Measurements from ENCODE around the gene CDCA7.
"Not testable (repeated sequence)": the region's sequence is repeated elsewhere in the genome, so short reads cannot be mapped to it uniquely, and the experiment has no call there.

CDCA7 gene

GRCh38 chr2:173407176-173407575 is 52.5 kb downstream of the CDCA7 start:
- ChIA-PET POLR2A (ENCODE audit: low non-redundant PET) (no interaction called here), CTCF (interaction anchor here (1.1 kb wide), 1 partner anchor 42 kb away, joined by 3 read pairs; no protein-coding TSS in a partner anchor)

GRCh38 chr2:173407646-173408045 is 53.0 kb downstream of the CDCA7 start:
- POLR2A ChIA-PET (ENCODE audit: low non-redundant PET) = no interaction called here

More at GRCh38 chr2:173407176-173407575, 52.5 kb downstream of the CDCA7 start:
- no peak overlapping the region for H3K27ac ChIP-seq
- no peak for DNase-seq (ENCODE audit: low spot score)
- no peak for TF ChIP-seq CTCF (conservative IDR thresholded peaks at IDR 0.05; ENCODE audit: low read depth)

GRCh38 chr2:173410579-173410978 is 55.9 kb downstream of the CDCA7 start:
- no peak for TF ChIP-seq CTCF (conservative IDR thresholded peaks at IDR 0.05; ENCODE audit: low read depth)
- DNase-seq (ENCODE audit: low spot score) = no peak
- ChIA-PET CTCF (interaction anchor here (0.7 kb wide), 1 partner anchor 726 kb away, joined by 3 read pairs; no protein-coding TSS in a partner anchor), POLR2A (ENCODE audit: low non-redundant PET) (no interaction called here)
- H3K27ac ChIP-seq = no peak overlapping the region

More at GRCh38 chr2:173407646-173408045, 53.0 kb downstream of the CDCA7 start:
- no peak overlapping the region for H3K27ac ChIP-seq
- CTCF ChIA-PET = interaction anchor here (0.5 to 1.1 kb wide), 2 partner anchors 42 to 761 kb away, joined by 3 read pairs; no protein-coding TSS in a partner anchor
- no peak for DNase-seq (ENCODE audit: low spot score)
- no peak for TF ChIP-seq CTCF (conservative IDR thresholded peaks at IDR 0.05; ENCODE audit: low read depth)

GRCh38 chr2:173412628-173413027 is 58.0 kb downstream of the CDCA7 start:
- H3K27ac ChIP-seq = no peak overlapping the region

GRCh38 chr2:173414823-173415322 is 60.2 kb downstream of the CDCA7 start:
- H3K27ac ChIP-seq = no peak overlapping the region
- no peak for TF ChIP-seq CTCF (conservative IDR thresholded peaks at IDR 0.05; ENCODE audit: low read depth)
- ChIA-PET CTCF (interaction anchor here (0.6 kb wide), 1 partner anchor 970 kb away, joined by 4 read pairs; no protein-coding TSS in a partner anchor), POLR2A (ENCODE audit: low non-redundant PET) (no interaction called here)
- peak; percentile 57 for DNase-seq (ENCODE audit: low spot score)

More at GRCh38 chr2:173412628-173413027, 58.0 kb downstream of the CDCA7 start:
- ChIA-PET CTCF (no interaction called here), POLR2A (ENCODE audit: low non-redundant PET) (no interaction called here)
- DNase-seq (ENCODE audit: low spot score) = no peak
- TF ChIP-seq CTCF (conservative IDR thresholded peaks at IDR 0.05; ENCODE audit: low read depth) = no peak

- CTCF ChIA-PET = interaction anchor here (0.6 to 0.7 kb wide), 3 partner anchors 256 to 969 kb away, joined by 3 to 4 read pairs (median 3); no protein-coding TSS in a partner anchor
- POLR2A ChIA-PET (ENCODE audit: low non-redundant PET) = no interaction called here
Observed at GRCh38 chr2:173415431-173416381, 61.0 kb downstream of the CDCA7 start.

GRCh38 chr2:173416415-173417152 is 61.9 kb downstream of the CDCA7 start:
- peak overlapping the region; percentile 26; the same call in 1 of the 2 replicates for H3K27ac ChIP-seq
- POLR2A ChIA-PET (ENCODE audit: low non-redundant PET); DNase-seq (ENCODE audit: low spot score): not testable (repeated sequence)
- CTCF ChIA-PET = interaction anchor here (0.7 kb wide), 1 partner anchor 257 kb away, joined by 3 read pairs; no protein-coding TSS in a partner anchor

More at GRCh38 chr2:173415431-173416381, 61.0 kb downstream of the CDCA7 start:
- DNase-seq (ENCODE audit: low spot score) = no peak
- no peak for TF ChIP-seq CTCF (conservative IDR thresholded peaks at IDR 0.05; ENCODE audit: low read depth)
- H3K27ac ChIP-seq = peak overlapping the region; percentile 26; the same call in 1 of the 2 replicates
